Astrocyte of the cerebellum (primary cell): ENCODE measurements around the gene ITPKC.

Experiments used
- DNase-seq: peaks from one replicate; pipeline ENCODE4 v3.0.0-alpha.2; 2011; ENCODE audit warnings: low read depth
- H3K4me3 ChIP-seq: 2 replicates; pipeline ENCODE4 v1.5.1; 2011; ENCODE audit warnings: mild to moderate bottlenecking, low read depth, low read length, moderate library complexity
- in situ Hi-C: cut with HindIII; loops from 2 replicates; pipeline ENCODE4 v1.10.0; 2017; ENCODE audit warnings: low sequenced_read_pairs
- TF ChIP-seq, protein P1 (sequence below): IDR thresholded peaks from 2 replicates; pipeline ENCODE4 v1.5.1; 2012; ENCODE audit warnings: low read length, low read depth, moderate library complexity, mild to moderate bottlenecking; ENCODE audit errors: missing control alignments

Gene ITPKC

GRCh38 chr19:40673397-40673796 lies 43.5 kb upstream of the ITPKC start:
- TF ChIP-seq, protein P1, sequence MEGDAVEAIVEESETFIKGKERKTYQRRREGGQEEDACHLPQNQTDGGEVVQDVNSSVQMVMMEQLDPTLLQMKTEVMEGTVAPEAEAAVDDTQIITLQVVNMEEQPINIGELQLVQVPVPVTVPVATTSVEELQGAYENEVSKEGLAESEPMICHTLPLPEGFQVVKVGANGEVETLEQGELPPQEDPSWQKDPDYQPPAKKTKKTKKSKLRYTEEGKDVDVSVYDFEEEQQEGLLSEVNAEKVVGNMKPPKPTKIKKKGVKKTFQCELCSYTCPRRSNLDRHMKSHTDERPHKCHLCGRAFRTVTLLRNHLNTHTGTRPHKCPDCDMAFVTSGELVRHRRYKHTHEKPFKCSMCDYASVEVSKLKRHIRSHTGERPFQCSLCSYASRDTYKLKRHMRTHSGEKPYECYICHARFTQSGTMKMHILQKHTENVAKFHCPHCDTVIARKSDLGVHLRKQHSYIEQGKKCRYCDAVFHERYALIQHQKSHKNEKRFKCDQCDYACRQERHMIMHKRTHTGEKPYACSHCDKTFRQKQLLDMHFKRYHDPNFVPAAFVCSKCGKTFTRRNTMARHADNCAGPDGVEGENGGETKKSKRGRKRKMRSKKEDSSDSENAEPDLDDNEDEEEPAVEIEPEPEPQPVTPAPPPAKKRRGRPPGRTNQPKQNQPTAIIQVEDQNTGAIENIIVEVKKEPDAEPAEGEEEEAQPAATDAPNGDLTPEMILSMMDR, result no peak
- in situ Hi-C loops, result no loop called here
- no peak for DNase-seq
- no peak overlapping the region for H3K4me3 ChIP-seq

DNA sequence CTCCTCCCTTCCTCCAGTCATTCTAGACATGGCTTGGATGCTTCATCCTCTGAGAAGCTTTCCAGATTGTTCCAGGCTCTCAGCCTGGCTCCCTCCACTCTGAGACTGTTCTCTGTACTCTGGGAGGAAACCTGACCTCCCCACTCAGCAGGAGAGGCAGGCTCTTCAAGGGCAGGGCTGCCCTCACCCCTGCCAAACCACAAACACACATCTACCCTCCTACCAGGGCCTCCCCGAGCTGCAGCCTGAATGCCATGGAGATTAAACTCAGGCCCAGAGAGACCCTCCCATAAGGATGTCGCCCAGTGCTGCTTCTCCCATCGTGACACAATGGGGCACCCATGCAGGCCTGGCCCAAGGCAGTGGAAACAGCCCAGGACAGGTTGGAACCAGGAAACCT lies 42.6 kb upstream of the ITPKC start:
- TF ChIP-seq, protein P1, result no peak
- no peak for DNase-seq
- no peak overlapping the region for H3K4me3 ChIP-seq
- in situ Hi-C loops, result no loop called here

- H3K4me3 ChIP-seq, result no peak overlapping the region
- DNase-seq, result no peak
- TF ChIP-seq, protein P1, result no peak
- in situ Hi-C loops, result no loop called here
These were observed 39.8 kb upstream of the ITPKC start for GRCh38 chr19:40677156-40677555.

- H3K4me3 ChIP-seq, result no peak overlapping the region
- in situ Hi-C loops, result no loop called here
- TF ChIP-seq, protein P1, result no peak
- no peak for DNase-seq
These were observed 35.9 kb upstream of the ITPKC start for GRCh38 chr19:40681039-40681438.

DNA sequence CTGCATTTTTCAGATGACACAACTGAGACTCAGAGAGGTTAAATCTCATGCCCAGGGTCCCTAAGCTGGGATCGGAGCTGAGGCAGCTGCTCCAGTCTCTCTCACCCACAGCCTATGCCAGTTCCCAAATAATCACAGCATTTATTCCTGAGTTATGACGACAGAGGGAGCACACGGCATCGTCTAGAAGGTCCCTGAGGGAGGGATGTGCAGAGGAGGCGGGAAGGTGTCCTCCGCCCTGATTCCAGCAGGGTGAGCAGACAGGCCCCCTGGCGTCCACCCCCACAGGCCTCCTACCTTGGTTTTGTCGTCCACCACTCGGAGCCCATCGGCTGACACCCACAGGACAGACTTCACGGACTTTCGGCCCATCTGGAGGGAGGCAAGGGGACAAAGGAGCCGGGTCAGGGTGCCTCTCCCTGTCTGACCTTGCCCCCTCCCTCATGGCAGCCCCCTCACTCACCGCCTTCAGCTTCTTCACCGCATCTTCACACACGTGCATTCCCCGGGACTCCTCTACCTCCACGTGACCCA lies 34.4 kb upstream of the ITPKC start:
- TF ChIP-seq, protein P1, result no peak
- H3K4me3 ChIP-seq, result no peak overlapping the region
- in situ Hi-C loops, result no loop called here
- DNase-seq, result no peak

DNA sequence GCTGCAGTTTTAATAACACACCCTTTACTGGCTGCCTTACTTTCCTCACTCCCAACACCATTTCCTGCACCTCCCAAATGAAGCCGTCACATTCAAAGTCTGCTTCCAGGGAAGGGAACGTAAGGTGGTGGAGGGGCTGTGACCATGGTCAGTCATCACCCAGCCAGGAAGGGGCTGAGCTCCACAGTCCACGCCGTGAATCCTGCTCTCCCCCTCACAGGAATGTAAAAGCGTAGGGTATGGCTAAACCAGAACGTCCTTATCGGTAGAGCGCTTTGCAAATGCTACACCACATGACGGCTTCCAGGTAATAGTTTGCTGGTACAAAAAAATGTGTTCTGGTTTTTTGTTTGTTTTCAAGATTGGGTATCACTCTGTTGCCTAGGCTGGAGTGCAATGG lies 33.5 kb upstream of the ITPKC start:
- TF ChIP-seq, protein P1, result no peak
- in situ Hi-C loops, result no loop called here
- no peak for DNase-seq
- no peak overlapping the region for H3K4me3 ChIP-seq

GRCh38 chr19:40684280-40684679 lies 32.6 kb upstream of the ITPKC start:
- TF ChIP-seq, protein P1, result no peak
- no peak for DNase-seq

More at GRCh38 chr19:40684280-40684679, 32.6 kb upstream of the ITPKC start:
- in situ Hi-C loops, result no loop called here
- no peak overlapping the region for H3K4me3 ChIP-seq
